ENCODE results near the gene COQ10B.
A peak's percentile ranks its signal among the peaks of the same experiment; 100 is the strongest.

DNA sequence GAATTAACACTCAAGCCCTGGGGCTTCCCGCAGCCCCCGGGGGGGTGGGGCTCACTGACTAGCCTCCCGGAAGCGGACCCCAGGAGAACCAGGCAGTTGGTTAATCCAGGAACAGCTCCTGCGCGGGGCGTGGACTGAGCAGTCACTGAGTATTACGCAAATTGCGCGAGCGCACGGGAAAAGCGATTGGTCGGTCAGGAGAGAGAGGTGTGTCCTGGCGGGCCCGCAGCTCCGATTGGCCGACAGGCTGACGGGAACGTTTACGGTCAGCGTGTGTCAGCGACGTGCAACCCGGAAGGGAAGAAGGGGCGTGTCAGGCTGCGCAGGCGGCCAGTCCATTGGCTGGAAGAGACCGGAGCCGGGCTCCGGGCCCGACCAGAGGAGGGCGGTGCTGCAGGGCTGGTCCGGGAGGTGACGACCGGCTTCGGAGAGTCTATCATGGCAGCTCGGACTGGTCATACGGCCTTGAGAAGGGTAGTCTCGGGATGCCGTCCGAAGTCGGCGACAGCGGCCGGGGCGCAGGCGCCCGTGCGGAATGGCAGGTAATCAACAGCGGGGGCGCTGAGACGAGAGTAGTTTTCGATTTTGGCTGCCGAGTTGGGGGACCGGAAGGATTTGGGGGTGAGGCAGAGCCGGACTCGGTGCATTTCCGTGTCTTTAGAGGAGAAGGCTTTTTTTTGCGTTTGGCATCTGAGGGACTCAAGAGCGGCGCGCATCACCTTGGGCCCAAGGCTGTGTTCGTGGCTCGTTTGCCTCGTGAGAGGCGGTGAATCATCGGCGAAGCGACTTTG, at the start of gene COQ10B:
- TF ChIP-seq CTCF (IDR thresholded peaks at IDR 0.05; ENCODE audit: low read depth, low read length): 0 out of 2 replicates have a peak, but pooled peaks have one; percentile 6
- TF ChIP-seq EZH2phosphoT487 (IDR thresholded peaks at IDR 0.05; ENCODE audit: low read depth): no peak
